COR-L47 (cell line): ENCODE results near the gene CEP41.
A peak's percentile ranks its signal among the peaks of the same experiment; 100 is the strongest.

ENCODE experiments used
- DNase-seq: peaks from one replicate; lab custom pipeline; 2025; lab: John Stamatoyannopoulos, UW

CEP41 gene

DNA sequence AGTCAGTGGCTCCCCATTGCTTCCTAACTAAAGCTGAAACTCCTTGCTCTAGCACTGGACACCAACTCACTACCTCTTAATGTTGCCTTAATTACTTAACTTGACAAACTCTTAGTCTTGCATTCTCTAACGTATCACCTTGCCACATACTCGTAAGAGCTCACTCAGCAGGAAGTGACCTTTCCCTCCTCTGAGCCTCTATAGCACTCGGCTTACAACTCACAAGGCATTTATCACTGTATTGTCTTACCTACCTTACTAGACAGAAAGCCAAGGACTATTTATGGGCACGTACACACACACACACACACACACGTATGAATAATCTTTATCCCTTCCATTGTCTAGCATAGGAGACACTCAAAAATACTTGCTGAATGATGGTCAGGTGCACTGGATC, 21.2 kb downstream of the CEP41 start:
- DNase-seq = no peak

DNA sequence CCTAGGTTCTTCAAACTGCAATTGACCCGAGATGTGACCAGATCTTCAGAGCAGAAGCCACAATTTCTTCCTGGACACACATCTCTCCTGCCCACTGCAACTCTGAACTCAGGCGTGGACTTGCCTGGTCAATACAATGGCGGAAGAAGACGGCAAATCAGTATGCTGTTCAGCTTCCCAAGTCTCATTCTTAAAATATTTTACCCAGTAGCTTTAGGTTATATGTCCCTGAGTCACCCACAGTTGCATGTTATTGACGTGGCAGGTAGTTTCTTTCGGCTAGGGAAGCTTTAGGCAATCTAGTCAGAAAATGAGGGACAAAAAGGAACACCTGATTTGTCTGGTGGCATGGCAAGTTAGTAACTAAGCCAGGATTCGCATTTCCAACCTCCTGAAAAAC, 22.5 kb downstream of the CEP41 start:
- DNase-seq = no peak

DNA sequence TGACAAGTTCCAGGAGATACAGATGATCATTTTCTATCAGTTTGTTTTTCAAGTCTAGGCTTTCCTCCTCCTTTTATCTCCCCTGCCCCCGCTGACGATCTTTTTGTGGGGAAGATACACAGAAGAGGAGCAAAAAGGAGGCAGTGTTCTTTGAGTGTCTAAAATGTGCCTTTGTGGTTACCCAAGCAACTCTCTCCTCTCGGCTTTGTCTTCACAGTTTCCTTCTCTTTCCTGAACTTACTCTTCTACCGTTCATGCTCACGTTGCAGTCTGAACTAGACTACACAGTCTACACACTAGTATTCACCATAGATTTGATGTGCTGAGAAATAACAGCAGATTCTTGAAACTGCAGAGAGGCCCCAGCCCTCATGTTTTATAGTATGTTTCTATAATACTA, 23.6 kb downstream of the CEP41 start:
- DNase-seq = no peak

DNA sequence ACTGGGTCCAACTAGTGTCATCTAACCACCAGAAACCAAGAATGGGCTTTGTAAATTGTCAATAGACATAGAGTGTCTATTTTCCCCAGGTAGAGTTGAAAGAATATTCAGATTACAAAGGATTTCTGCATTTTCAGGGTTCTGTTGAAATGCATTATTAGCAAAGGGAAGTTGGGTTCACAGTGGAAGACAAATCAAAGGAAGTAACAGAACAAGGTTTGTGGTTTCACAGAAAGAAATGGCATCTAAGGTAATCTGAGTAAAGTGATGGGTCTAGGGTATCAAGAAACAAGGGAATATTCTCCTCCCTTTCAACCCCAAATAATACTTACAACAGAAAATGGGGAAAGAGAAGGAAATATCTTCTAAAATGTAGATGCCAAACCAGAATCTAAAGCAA, 25.8 kb downstream of the CEP41 start:
- DNase-seq = no peak

DNA sequence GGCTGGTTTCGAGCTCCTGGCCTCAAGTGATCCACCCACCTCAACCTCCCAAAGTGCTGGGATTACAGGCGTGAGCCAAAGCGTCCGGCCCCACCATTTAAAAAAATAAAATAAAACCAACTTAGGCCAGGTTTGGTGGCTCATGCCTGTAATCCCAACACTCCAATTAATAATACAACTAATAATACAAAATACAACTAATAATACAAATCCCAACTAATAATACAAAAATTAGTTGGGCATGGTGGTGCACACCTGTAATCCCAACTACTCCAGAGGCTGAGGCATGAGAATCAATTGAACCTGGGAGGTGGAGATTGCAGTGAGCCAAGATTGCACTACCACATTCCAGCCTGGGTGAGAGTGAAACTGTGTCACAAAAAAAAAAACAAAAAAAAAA, 27.6 kb downstream of the CEP41 start:
- no peak for DNase-seq

DNA sequence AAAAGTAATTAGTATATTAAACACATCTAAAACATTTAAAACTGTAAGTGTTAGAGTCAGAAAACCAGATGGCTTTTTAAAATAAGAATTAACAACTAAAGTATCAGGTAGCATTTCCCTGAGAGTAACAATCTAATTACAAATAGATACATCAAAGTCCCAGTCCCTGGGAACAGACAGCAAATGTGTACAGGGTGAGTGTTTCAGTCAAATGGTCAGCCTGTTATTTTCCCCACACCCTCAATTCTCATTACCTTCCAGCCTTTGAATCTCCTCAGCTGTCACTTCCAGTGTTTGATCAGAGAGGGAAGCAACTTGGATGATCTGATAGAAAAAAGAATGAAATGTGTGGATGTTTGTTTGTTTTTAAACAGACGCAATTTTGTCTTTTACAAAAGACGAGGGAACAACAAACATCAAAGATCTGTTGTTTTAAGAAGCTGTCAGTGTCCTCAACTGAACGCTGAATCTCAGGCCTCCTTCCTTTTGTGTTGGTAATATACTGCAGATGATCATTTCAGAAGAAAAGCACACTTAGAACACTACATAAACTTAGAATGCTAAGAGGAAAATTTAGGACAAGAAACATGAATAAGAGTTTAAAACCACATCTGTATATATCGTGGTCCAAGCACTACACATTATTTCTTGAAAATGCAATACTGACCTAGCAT, 29.8 kb downstream of the CEP41 start:
- no peak for DNase-seq

- DNase-seq = no peak
Measured at GRCh38 chr7:130409712-130410072, 31.1 kb downstream of the CEP41 start.

GRCh38 chr7:130409067-130409711, 31.6 kb downstream of the CEP41 start:
- DNase-seq = no peak

GRCh38 chr7:130405003-130405402, 35.8 kb downstream of the CEP41 start:
- no peak for DNase-seq

- no peak for DNase-seq
Measured at GRCh38 chr7:130401578-130401977, 39.2 kb downstream of the CEP41 start.

DNA sequence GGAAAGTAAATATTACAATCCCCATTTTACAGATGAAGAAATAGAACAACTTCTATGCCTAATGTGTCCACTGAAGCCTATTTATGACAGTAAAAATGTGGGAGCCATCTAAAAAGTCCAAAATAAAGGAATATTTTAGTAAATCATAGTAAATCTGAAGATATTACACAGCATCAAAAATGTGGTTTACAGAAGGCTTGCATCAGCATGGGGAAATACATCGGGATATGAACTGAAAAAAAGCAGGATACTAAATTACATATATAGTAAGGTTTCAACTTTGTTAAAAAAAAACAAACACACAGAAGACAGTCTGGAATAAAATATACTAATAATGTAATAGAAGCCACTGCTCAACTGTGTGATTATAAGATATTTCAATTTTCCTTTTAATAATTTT, 39.7 kb downstream of the CEP41 start:
- DNase-seq = no peak

DNA sequence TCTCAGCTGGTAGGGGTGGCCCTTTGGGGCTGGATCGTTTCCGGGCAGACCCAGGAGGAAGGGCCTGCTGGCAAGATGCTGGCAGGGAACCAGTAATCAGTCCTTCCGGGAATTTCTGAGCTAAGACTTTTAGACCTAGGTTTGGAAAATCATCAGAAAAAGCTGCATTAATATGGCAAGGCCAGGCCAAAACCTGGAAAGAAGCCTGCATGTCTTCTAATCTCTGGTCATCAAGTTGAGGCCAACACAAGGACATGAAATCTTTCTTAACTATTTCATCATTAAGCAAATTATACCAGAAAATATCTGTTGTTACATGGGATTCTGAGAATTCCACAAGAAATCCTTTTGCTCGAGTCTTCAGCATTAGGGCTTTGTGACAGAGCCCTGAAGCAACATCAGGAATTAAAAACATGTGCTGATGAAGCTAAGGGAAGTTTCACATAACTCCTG, 40.7 kb downstream of the CEP41 start:
- no peak for DNase-seq

- no peak for DNase-seq
Measured at GRCh38 chr7:130398526-130399090, 42.2 kb downstream of the CEP41 start.

DNA sequence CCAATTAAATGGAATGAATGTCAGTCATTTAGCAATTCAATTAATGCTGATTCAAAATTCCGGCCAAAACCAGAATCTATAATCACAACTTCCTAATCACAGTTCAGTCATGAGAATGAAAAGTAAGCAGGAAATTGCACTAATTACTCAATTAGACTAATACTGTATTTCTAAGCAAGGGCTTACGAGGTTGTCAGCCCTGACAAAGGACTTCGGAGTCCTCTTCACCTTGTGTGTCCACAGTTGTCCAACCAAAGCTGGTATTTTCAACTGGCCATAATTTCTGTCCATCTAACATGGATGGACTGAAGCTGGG, 43.1 kb downstream of the CEP41 start:
- peak; percentile 68 for DNase-seq

DNA sequence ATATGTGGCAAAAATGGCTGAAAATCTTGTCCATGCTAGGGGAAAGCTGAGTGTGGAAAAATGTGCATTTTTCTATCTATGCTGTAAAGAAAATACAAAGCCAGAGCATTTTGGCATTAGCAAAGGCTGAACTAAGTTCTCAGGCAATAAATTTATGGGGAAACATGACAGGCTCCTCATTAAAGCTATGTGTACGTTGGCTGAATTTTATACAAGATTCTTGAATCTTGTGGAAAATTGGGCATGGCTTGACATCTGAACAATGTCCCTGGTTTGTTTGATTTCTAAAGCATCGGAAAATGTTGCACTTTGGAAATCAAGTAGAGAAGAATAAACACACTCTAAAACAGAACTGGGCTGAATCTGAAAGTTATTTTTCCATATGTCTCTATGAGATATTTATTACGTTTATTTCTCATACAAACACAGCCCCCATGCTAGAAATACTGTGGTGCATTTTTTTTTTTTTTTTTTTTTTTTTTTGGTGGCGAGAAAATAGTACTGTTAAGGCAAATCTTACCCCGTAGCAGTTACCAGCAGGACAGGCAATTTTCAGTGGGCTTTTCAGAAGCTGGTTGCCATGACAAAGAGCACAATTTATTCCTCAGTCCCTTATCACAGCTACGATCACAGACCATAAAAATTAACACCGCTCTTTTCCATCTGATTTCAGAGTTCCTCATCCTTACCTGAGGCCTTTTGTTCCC, 43.6 kb downstream of the CEP41 start:
- DNase-seq = no peak

GRCh38 chr7:130396109-130396508, 44.7 kb downstream of the CEP41 start:
- DNase-seq = no peak

DNA sequence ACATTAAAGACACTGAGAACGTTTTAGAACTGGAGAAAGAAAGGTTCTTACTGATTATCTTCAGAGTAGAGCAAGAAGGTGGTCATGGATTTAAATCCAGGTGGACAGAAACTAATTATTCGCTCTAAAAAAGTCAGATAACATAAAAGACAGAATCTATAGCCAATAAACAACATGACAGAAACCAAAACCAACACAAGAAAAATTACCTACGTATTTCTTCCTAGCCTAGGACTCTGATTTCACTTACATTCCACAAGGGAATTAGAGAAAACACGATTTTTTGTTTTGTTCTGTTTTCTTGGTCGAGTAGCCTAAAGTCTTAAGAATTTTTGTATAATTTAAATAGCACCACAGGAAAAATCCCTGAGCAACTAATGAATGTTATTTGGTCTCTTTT, 45.4 kb downstream of the CEP41 start:
- DNase-seq = no peak

- no peak for DNase-seq
Measured at GRCh38 chr7:130394421-130395195, 46.2 kb downstream of the CEP41 start.

- DNase-seq = no peak
Measured at GRCh38 chr7:130393841-130394411, 46.9 kb downstream of the CEP41 start.

DNA sequence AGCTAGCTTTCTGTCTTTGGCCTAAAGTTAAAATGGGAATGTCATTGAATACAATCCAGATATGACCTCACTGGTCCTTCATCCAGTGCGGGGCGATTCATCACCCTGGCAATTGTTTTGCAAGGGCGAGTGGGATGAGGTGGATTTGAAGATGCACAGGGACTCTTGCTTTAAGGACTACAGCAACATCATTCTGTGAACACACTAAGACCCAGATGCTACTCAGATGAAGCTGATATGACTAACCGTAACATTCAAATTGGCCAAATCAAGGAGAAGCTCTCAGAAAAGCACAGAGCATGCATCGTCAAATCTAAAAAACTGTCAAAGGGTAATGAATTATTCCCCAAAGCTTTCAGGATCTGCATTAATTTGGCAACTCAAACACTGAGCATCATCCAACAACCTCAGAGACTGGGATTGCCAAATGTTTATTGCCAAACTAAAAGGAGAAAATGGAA, 47.7 kb downstream of the CEP41 start:
- no peak for DNase-seq

DNA sequence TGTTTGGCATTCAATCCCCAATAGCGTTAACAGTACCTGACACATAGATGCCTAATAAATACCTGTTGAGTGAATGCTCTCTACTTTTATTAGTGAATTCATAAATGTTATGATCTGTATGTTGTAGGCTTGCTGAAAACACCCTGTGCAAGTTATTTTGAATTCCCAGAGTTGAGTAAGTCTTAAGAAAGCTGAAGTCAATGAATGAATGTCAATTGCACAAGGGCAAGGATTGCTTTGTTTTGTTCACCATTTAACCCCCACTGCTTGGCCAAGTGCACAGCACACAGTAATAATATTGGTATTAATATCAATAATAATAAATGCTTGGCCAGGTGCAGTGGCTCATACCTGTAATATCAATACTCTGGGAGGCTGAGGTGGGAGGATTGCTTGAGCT, 50.3 kb downstream of the CEP41 start:
- DNase-seq = no peak

- DNase-seq = no peak
Measured at GRCh38 chr7:130388671-130389070, 52.1 kb downstream of the CEP41 start.
